K562 (cell line): Measurements from ENCODE around the gene PTPRF. TPM values are rescaled to one million over a fixed set of nuclear protein-coding genes. Genes with fewer than 3 reads are reported as not detected.

ENCODE experiments used
- ATAC-seq: fragments of 200-7000 bp; cut with Tn5 transposase; 3 replicates; pipeline ENCODE4 v1.9.1; 2020; ENCODE audit warnings: moderate library complexity
- BruUV-seq: library from RNA; stranded (reverse); fragments of 400-500 nt; replicated peaks from 2 replicates; lab custom pipeline; 2021; lab: Mats Ljungman, UMichigan
- CTCF ChIA-PET: fragments of 300-600 bp; formaldehyde crosslinking; extraction: SDS; loops from one replicate; lab custom pipeline; 2021; ENCODE audit warnings: low intra/inter-chr PET ratio; lab: Yijun Ruan, JAX
- POLR2A ChIA-PET: fragments of 300-600, 350-650 bp; sonication (Branson Sonifier 250); formaldehyde crosslinking; extraction: SDS; loops from one replicate; lab custom pipeline; 2021; ENCODE audit warnings: antibody characterized with exemption, inconsistent platforms; lab: Yijun Ruan, JAX
- DNase-seq, 4 experiments: peaks; one replicate each; pipeline versions ENCODE4 v3.0.0 to v3.0.0-alpha.2; 2011 to 2018; ENCODE audit warnings: low spot score in 3 of 4, mixed read lengths in 3 of 4; ENCODE audit errors: extremely low read depth in 1 of 4
- FAIRE-seq: peaks from 2 replicates; lab custom pipeline; 2011; peaks lifted over from hg19 to GRCh38; lab: Jason Lieb, UNC
- H2AFZ ChIP-seq: 2 replicates; pipeline ENCODE4 v1.6.0; 2011; ENCODE audit warnings: low read depth, low read length, control low read depth, inconsistent platforms
- H3K27ac ChIP-seq: fragments of 200-600 bp; 3 replicates; pipeline ENCODE4 v1.8.0; 2011; ENCODE audit warnings: low read depth, mild to moderate bottlenecking, control low read depth, inconsistent platforms, low read length, moderate library complexity, mixed read lengths; ENCODE audit errors: extremely low read depth
- H3K27me3 ChIP-seq, 2 experiments: fragments of 300-600 bp in 1 of 2; 2 replicates in 1 of 2; 3 replicates in 1 of 2; pipeline versions ENCODE4 v1.6.0 to v1.8.0; 2011; ENCODE audit warnings: inconsistent platforms in 2 of 2, low read length in 2 of 2, mild to moderate bottlenecking in 1 of 2, mixed read lengths in 1 of 2, moderate library complexity in 1 of 2; ENCODE audit not compliant: control insufficient read depth in 2 of 2, insufficient read depth in 2 of 2
- H3K36me3 ChIP-seq: fragments of 300-600 bp; 3 replicates; pipeline ENCODE4 v1.8.0; 2011; ENCODE audit warnings: mild to moderate bottlenecking, low read length, inconsistent platforms; ENCODE audit not compliant: control insufficient read depth, insufficient read depth
- H3K4me1 ChIP-seq, 2 experiments: fragments of 200-600 bp in 1 of 2; replicated peaks in 1 of 2; 2 replicates in 1 of 2; 3 replicates in 1 of 2; pipeline versions ENCODE4 v1.5.1 to v1.8.0; 2011; ENCODE audit warnings: inconsistent platforms in 2 of 2, low read length in 2 of 2, mild to moderate bottlenecking in 1 of 2, mixed read lengths in 1 of 2, moderate library complexity in 1 of 2; ENCODE audit not compliant: control insufficient read depth in 2 of 2, insufficient read depth in 2 of 2
- H3K4me2 ChIP-seq: 2 replicates; pipeline ENCODE4 v1.6.1; 2011; ENCODE audit warnings: low read length, control low read depth, inconsistent platforms, mixed read lengths; ENCODE audit not compliant: insufficient read depth
- H3K4me3 ChIP-seq: fragments of 200-600 bp; sonication (generic), shearing (Covaris generic); 2 replicates; pipeline ENCODE4 v1.5.1; 2016; ENCODE audit warnings: control low read depth, inconsistent platforms
- H3K79me2 ChIP-seq: fragments of 200-600 bp; 3 replicates; pipeline ENCODE4 v1.8.0; 2011; ENCODE audit warnings: low read length, inconsistent platforms; ENCODE audit not compliant: control insufficient read depth, insufficient read depth
- H3K9ac ChIP-seq, 2 experiments: 2 replicates each; pipeline versions ENCODE4 v1.6.0 to v1.6.1; 2011; ENCODE audit warnings: low read depth in 2 of 2, low read length in 2 of 2, control low read depth in 1 of 2, inconsistent platforms in 1 of 2, mild to moderate bottlenecking in 1 of 2, mixed read lengths in 1 of 2; ENCODE audit not compliant: insufficient read depth in 1 of 2
- H3K9me1 ChIP-seq: one replicate; pipeline ENCODE4 v1.6.0; 2011; ENCODE audit warnings: inconsistent platforms, mild to moderate bottlenecking, low read length, moderate library complexity; ENCODE audit not compliant: control insufficient read depth, insufficient read depth
- H3K9me3 ChIP-seq: replicated peaks from 2 replicates; pipeline ENCODE4 v1.5.1; 2011; ENCODE audit warnings: low read depth, low read length, inconsistent platforms; ENCODE audit not compliant: control insufficient read depth, insufficient read depth
- H4K20me1 ChIP-seq: replicated peaks from 2 replicates; pipeline ENCODE4 v1.6.1; 2011; ENCODE audit warnings: low read length, inconsistent platforms, mixed read lengths; ENCODE audit not compliant: control insufficient read depth, insufficient read depth
- BRCA1 ChIP-seq, 2 experiments: fragments of 450-650 bp in 1 of 2; sonication (generic) in 1 of 2; formaldehyde crosslinking in 1 of 2; IDR thresholded peaks; 2 replicates each; pipeline versions ENCODE4 v1.5.0 to v1.6.1; 2017 to 2020; ENCODE audit warnings: mild to moderate bottlenecking in 1 of 2, missing genetic modification reagents in 1 of 2
- MEIS2 ChIP-seq: fragments of 450-650 bp; IDR thresholded peaks from 2 replicates; pipeline ENCODE4 v1.6.1; 2014; ENCODE audit warnings: mild to moderate bottlenecking; ENCODE audit not compliant: partially characterized antibody
- PBX2 ChIP-seq, 2 experiments: IDR thresholded peaks in 1 of 2; conservative IDR thresholded peaks in 1 of 2; 2 replicates each; pipeline ENCODE4 v1.6.1; 2016; ENCODE audit warnings: low read depth in 2 of 2, mild to moderate bottlenecking in 1 of 2, missing compliant biosample characterization in 1 of 2, missing genetic modification characterization in 1 of 2, moderate library complexity in 1 of 2
- PKNOX1 ChIP-seq: fragments of 450-650 bp; IDR thresholded peaks from 2 replicates; pipeline ENCODE4 v1.6.1; 2016
- WGBS: fragments of 100-300 bp; shearing (Covaris generic); methylation state at CpG from one replicate; pipeline ENCODE4 v1.1.6; 2016; ENCODE audit warnings: low coverage, mixed read lengths; ENCODE audit not compliant: insufficient coverage; ENCODE audit errors: missing lambda C conversion rate; 5-methylcytosine and 5-hydroxymethylcytosine counted together
- in situ Hi-C: fragments of 300-500 bp; cut with MboI; formaldehyde crosslinking; loops from 4 replicates; pipeline ENCODE4 v1.15.0; 2018; ENCODE audit warnings: inconsistent platforms, mixed read lengths
- intact Hi-C: fragments of 100-400 bp; cut with micrococcal nuclease; formaldehyde crosslinking; loops from 2 replicates; pipeline ENCODE4 v1.14.2; 2022
- polyA plus RNA-seq, 8 experiments: library from polyadenylated mRNA; depleted of rRNA in 4 of 8; stranded (reverse) in 5 of 8; unstranded in 3 of 8; fragments of >200 nt; fragmentation: Nextera tagmentation in 2 of 8; fragmentation: Illumina TruSeq in 1 of 8; extraction: Ambion mirVana in 2 of 8; extraction: Trizol in 1 of 8; gene quantifications; 2 replicates each; pipeline versions ENCODE4 v1.2.1 to v1.2.3, GENCODE V29; 2011 to 2014; ENCODE audit warnings: inconsistent platforms in 1 of 8, missing spikeins in 1 of 8
- total RNA-seq, 7 experiments: library from RNA; depleted of rRNA in 6 of 7; stranded (reverse); fragments of >200 nt in 6 of 7; fragmentation: Illumina TruSeq in 2 of 7; extraction: Trizol in 2 of 7; gene quantifications; 2 replicates each; pipeline versions ENCODE4 v1.2.1 to v1.2.3, GENCODE V29; 2011 to 2021; ENCODE audit warnings: low replicate concordance in 1 of 7

Gene PTPRF
- total and polyA plus RNA-seq, 9 of the 15 experiments (the other 6 are each of a cell fraction or from before 2014, with no cell fraction given) = 0.13 to 4.3 (median 1.1) TPM

GRCh38 chr1:43534256-43534655, 3.6 kb downstream of the PTPRF start:
- Histone ChIP-seq H3K36me3 (no peaks in the 10 kb centered on the region), H3K79me2 (no peaks in the 10 kb centered on the region), H4K20me1 (peaks cover 39% of the 10 kb centered on the region; the same call in 1 of the 2 replicates), H3K9me3 (no peaks in the 10 kb centered on the region), H2AFZ (no peak overlapping the region), H3K27ac (no peak overlapping the region), H3K9me1 (peaks cover under 1% of the 10 kb centered on the region), H3K4me2 (no peak overlapping the region), H3K4me3 (no peak overlapping the region), H3K27me3 (peaks cover 32 to 62% of the 10 kb centered on the region in 2 experiments; a peak in 4 of 5 replicates), H3K4me1 (peaks cover 2 to 21% of the 10 kb centered on the region in 2 experiments; a peak in 3 of 5 replicates), H3K9ac (no peak overlapping the region)
- CTCF ChIA-PET = no interaction called here
- ATAC-seq = no peak
- intact Hi-C loops (no loop called here), in situ Hi-C loops (no loop called here)
- TF ChIP-seq PKNOX1 = peak; percentile 76
- no peak for TF ChIP-seq PBX2 (CRISPR knock-in tag; IDR thresholded peaks at IDR 0.05; ENCODE audit: low read depth)
- TF ChIP-seq PBX2 (tag; conservative IDR thresholded peaks at IDR 0.05; ENCODE audit: low read depth) = peak; percentile 65
- peak; percentile 64 for TF ChIP-seq MEIS2
- no peak for TF ChIP-seq BRCA1 (IDR thresholded peaks at IDR 0.05)
- TF ChIP-seq BRCA1 (CRISPR knock-in tag; IDR thresholded peaks at IDR 0.05) = no peak
- POLR2A ChIA-PET = interaction anchor here (0.9 to 2.6 kb wide), 7 partner anchors 8 to 80 kb away, joined by 3 to 16 read pairs (median 5); no protein-coding TSS in a partner anchor
- no peak for DNase-seq
- no TSS peak for BruUV-seq
- no peak for FAIRE-seq
- WGBS = 4% methylated on average over 2 of the region's 2 CpGs
